SJSA1 (cell line): Measurements from ENCODE around the gene HIPK4. TPM values are rescaled to one million over a fixed set of nuclear protein-coding genes. Genes with fewer than 3 reads are reported as not detected.

Experiments used
- DNase-seq, 2 experiments: peaks; one replicate each; pipeline ENCODE4 v3.0.0-alpha.2; 2015 to 2020; ENCODE audit warnings: low spot score in 2 of 2, low read depth in 1 of 2
- H3K27ac ChIP-seq: fragments of 250-450 bp; sonication (Bioruptor Pico); 2 replicates; pipeline ENCODE4 v1.5.1; 2020; ENCODE audit warnings: mild to moderate bottlenecking, moderate library complexity
- H3K27me3 ChIP-seq: fragments of 250-450 bp; sonication (Bioruptor Pico); replicated peaks from 2 replicates; pipeline ENCODE4 v1.5.1; 2020; ENCODE audit warnings: mild to moderate bottlenecking, moderate library complexity
- H3K36me3 ChIP-seq: fragments of 250-450 bp; sonication (Bioruptor Pico); 2 replicates; pipeline ENCODE4 v1.5.1; 2020; ENCODE audit warnings: mild to moderate bottlenecking
- H3K4me1 ChIP-seq: fragments of 250-450 bp; sonication (Bioruptor Pico); replicated peaks from 2 replicates; pipeline ENCODE4 v1.6.1; 2021; ENCODE audit warnings: mild to moderate bottlenecking
- H3K4me3 ChIP-seq: fragments of 250-450 bp; sonication (Bioruptor Pico); 2 replicates; pipeline ENCODE4 v1.5.1; 2020; ENCODE audit warnings: mild to moderate bottlenecking
- H3K9me3 ChIP-seq: fragments of 250-450 bp; sonication (Bioruptor Pico); replicated peaks from 2 replicates; pipeline ENCODE4 v1.5.1; 2020; ENCODE audit warnings: mild to moderate bottlenecking
- total RNA-seq: library from RNA; depleted of rRNA; stranded (reverse); fragments of >200 nt; shearing (Covaris generic); gene quantifications from 2 replicates; pipeline ENCODE4 v1.2.3, GENCODE V29; 2014

The HIPK4 gene
- total RNA-seq, 1 experiment from 2014 or later = 0.08 TPM

DNA sequence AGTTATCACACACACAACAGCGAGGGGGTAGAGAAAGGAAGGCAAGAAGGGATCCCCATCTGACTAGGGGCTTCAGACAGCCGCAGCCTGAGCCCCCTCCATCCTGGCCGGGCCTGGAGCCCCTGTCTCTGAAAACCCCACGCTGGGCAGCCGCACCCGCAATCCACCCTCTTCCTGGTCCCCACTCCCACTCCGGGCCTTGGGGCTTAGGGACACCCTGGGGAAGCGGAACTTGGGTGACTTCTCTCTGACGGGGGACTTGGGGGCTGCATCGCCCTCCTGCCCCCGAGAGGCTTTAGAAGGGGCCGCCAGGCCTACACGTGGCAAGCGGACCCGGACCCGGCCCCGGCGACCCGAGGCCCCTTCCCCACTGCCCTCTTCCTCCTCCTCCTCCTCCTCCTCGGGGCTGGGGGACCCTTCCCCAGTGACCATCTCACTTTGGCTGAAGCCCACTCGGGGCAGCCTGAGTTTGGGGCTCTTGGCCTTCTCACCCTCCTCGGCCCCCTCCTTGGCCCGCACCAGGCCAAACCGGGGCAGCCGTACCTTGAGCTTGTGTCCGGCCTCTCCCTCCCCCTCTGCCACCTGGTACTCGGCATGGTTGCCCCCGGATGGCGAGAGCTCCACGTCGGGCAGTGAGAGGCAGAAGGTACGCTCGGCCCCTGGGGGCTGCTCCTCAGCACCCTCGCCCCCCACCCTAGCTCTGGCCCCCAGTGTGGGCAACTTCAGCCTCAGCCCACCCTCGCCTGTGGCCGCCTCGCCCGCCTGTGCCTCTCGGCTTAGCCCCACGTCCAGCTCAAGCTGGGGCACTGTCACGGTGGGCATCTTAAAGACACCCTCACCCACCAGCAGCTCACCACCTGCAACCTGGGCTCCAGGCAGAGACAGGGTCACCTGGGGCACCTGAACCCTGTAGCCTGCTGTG lies 4.2 kb upstream of the HIPK4 start:
- no peak for DNase-seq
- no peak overlapping the region for H3K4me3 ChIP-seq
- H3K36me3 ChIP-seq = no peaks in the 10 kb centered on the region
- H3K9me3 ChIP-seq = no peaks in the 10 kb centered on the region
- no peaks in the 10 kb centered on the region for H3K27me3 ChIP-seq
- H3K4me1 ChIP-seq = no peaks in the 10 kb centered on the region
- H3K27ac ChIP-seq = no peak overlapping the region

DNA sequence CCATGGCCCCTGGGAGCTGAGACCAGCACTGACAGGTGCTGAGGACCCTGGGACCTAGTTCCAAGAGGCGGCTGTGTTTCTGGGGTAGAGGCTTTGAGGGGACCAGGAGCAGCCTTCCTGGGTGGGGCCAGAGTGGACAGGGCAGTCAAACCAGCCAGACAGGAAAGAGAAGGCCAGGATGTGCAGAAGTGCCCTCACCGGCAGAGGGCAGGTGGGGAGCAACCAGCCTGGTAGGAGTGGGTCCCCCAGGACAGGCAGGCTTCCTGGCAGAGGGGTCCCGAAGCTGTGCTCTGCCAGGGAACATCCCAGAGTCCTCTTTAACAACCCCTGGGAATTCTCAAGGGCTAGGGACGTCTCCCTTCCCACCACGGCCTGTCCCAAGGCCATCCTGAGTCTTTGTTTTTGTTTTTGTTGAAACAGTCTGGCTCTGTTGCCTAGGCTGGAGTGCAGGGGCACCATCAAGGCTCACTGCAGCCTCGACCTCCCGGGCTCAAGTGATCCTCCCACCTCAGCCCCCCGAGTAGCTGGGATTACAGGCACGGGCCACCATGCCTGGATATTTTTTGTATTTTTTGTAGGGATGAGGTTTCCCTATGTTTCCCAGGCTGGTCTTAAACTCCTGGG lies 3.0 kb upstream of the HIPK4 start:
- Histone ChIP-seq H3K27me3 (no peaks in the 10 kb centered on the region), H3K27ac (no peak overlapping the region), H3K4me3 (no peak overlapping the region), H3K4me1 (no peaks in the 10 kb centered on the region), H3K9me3 (no peaks in the 10 kb centered on the region), H3K36me3 (no peaks in the 10 kb centered on the region)
- DNase-seq = no peak

DNA sequence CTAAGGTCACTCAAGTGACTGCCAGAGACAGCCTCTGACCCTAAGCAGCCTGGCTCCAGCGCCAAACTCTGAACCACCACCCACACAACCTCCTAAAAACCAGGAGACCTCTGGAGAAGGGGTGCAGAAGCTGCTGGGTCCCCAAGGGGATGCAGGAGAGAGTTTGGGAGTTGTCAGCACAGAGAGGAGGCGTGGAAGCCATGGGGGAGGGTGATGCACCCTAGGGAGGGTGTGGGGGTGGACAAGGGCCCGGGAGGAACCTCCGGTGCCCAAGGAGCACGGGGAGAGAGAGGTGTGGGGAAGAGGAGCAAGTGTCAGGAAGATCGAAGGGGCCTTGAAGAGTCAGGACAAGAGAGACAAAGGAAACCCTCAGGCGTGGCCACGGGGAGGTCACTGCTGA lies 2.1 kb upstream of the HIPK4 start:
- Histone ChIP-seq H3K9me3 (no peaks in the 10 kb centered on the region), H3K4me3 (no peak overlapping the region), H3K36me3 (no peaks in the 10 kb centered on the region), H3K27me3 (no peaks in the 10 kb centered on the region), H3K27ac (no peak overlapping the region), H3K4me1 (no peaks in the 10 kb centered on the region)
- DNase-seq = no peak

DNA sequence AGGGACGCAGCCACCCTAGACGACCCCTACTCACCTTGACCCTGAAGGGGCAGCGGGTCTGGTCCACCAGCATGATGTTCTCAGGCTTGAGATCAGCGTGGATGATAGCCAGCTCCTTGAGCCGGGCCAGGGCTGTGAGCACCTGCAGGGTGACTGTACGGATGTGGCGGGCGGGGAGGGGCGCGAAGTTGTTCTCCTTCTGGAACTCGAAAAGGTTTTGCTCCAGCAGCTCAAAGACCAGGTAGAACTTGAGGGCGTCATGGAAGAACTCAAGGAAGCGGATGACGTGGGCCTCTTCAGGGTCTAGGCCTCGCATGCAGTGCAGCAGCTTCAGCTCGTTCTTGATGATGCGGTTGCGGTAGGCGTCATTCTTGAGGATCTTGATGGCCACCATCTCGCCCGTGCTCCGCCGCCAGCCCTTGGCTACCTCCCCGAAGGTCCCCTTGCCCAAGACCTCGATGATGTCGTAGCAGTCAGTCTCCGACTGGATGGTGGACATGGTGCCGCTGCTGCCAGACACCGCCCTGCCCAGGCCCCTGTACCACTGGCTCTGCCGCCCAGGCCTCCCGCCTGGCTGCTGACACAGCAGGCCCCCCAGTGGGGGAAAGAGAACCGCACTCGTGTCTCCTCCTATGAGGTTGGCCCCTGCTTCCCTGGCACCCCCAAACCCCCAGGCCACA lies 437 bp downstream of the HIPK4 start:
- no peaks in the 10 kb centered on the region for H3K9me3 ChIP-seq
- DNase-seq = no peak
- no peaks in the 10 kb centered on the region for H3K4me1 ChIP-seq
- no peaks in the 10 kb centered on the region for H3K27me3 ChIP-seq
- H3K4me3 ChIP-seq = no peak overlapping the region
- no peak overlapping the region for H3K27ac ChIP-seq
- H3K36me3 ChIP-seq = no peaks in the 10 kb centered on the region

DNA sequence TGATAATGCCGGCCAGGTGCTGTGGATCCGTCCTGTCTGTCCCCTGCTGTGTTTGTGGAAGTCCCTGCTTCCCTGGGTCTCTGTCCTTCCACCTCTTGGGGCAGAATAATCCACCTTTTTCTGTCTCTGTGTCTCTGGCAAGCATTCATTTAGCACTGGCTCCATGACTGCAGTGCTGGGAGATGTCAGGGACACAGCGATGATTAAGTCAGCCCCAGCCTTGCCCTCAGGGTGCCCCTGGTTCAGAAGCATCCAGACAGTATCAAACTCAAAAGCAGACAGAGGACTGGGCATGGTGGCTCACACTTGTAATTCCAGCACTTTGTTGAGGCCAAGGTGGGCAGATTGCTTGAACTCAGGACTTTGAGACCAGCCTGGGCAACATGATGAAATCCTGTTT lies 1.5 kb downstream of the HIPK4 start:
- Histone ChIP-seq H3K9me3 (no peaks in the 10 kb centered on the region), H3K27ac (no peak overlapping the region)
- no peak for DNase-seq

DNA sequence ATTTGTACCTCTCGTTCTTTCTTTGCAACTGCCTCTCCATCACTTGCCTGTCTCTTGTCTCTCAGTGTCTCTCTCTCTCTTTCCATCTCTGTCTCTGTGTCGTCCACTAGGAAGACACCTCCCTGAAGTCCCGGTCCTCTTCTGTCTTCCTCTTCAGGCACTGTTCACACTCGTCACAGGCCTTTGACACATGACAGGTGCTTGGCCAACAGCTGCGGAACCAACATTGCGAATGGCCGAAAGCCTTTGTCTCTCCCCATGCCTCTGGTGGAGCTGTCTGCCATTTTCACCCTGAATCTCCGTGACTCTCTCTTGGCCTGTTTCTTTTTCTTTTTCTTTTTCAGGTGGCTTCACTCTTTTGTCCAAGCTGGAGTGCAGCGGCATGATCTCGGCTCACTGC lies 2.8 kb downstream of the HIPK4 start:
- DNase-seq = no peak

More for the DNA sequence above, 1.5 kb downstream of the HIPK4 start:
- Histone ChIP-seq H3K4me1 (no peaks in the 10 kb centered on the region), H3K4me3 (no peak overlapping the region), H3K36me3 (no peaks in the 10 kb centered on the region), H3K27me3 (no peaks in the 10 kb centered on the region)

DNA sequence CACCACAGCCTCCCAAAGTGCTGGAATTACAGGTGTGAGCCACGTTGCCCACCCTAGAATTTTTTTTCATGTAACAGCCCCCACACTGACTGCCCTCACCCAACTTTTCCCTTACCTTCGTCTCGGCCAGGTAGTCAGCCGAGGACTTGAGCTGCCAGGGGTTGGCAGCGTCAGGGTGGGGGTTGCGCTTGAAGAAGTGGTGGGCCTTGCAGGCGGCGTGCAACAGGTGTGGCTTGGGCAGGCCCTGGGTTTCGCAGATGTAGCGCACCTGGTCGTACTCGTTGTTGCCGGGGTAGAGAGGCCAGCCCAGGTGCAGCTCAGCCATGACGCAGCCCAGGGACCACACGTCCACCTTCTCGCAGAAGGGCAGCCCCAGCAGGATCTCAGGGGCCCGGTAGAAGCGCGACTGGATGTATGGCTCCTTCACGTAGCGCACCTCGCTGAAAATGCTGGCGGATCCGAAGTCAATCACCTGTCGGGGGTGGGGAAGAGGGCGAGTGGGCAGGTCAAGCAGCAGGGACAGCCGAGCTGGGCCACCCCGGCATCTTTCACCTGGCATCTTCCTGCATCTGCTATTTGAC lies 6.2 kb downstream of the HIPK4 start:
- Histone ChIP-seq H3K27me3 (no peaks in the 10 kb centered on the region), H3K4me3 (no peak overlapping the region), H3K4me1 (no peaks in the 10 kb centered on the region), H3K27ac (no peak overlapping the region), H3K36me3 (no peaks in the 10 kb centered on the region), H3K9me3 (no peaks in the 10 kb centered on the region)
- DNase-seq = no peak

More for the DNA sequence above, 2.8 kb downstream of the HIPK4 start:
- H3K9me3 ChIP-seq = no peaks in the 10 kb centered on the region
- no peaks in the 10 kb centered on the region for H3K4me1 ChIP-seq
- H3K27ac ChIP-seq = no peak overlapping the region
- no peak overlapping the region for H3K4me3 ChIP-seq
- no peaks in the 10 kb centered on the region for H3K36me3 ChIP-seq
- no peaks in the 10 kb centered on the region for H3K27me3 ChIP-seq

DNA sequence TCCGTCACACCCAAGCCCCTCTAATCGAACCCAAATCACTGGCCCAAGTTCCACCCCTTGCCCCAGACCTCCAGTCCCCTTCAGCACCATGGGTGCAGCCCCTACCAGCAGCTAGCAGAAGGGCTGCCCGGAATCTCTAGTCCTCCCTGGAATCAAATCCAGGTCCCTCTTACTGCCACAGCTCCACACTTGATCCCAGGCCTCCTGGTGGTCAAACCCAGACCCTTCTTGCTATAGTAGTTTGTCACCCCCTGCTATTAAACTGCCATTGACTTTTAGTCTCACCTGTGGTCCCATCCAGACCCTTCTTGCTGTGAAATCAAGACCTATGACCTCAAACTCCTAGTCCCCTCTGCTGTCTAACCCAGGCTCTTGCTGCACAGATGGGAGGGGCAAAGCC lies 8.7 kb downstream of the HIPK4 start:
- no peak for DNase-seq
- Histone ChIP-seq H3K4me1 (no peaks in the 10 kb centered on the region), H3K9me3 (no peaks in the 10 kb centered on the region), H3K27me3 (no peaks in the 10 kb centered on the region), H3K27ac (no peak overlapping the region), H3K4me3 (no peak overlapping the region), H3K36me3 (no peaks in the 10 kb centered on the region; the same call in 1 of the 2 replicates)

DNA sequence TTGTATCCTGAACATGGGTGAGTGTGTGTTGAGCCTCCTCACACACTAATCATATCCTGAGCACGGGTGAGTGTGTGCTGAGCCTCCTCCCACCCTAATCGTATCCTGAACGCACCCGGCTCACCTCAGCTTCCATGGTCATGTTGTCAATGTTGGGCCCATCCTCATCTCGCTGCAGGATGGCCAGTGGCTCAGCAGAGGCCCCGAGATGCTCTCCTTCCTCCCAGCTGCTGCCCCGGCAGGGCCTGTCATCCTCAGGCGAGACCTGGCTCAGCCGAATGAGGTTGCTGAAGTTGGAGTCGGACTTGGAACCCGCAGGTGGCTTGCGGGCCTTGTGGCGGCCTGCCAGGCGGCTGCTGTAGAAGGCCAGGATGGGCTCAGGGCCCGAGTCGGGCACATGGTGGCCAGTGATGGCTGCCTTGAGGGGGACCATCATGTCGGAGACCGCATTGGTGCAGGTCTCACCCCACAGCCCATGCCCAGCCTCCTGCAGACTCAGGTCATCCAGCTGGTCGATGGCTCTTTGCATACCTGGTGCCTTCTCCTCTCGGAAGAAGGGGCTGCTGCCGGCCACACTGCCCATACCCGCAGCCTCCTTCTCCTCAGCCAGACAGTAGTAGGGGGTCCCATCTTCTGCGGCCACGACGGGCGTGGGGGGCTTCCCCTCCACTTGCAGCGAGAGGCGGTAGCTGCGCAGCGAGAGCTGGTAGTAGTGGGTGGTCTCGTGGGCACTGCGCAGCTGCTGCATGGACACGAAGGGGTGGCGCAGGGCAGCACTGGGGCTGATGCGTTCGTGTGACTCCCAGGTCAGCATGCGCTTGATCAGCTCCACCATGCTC lies 9.6 kb downstream of the HIPK4 start:
- Histone ChIP-seq H3K27me3 (no peaks in the 10 kb centered on the region), H3K4me3 (no peak overlapping the region), H3K4me1 (no peaks in the 10 kb centered on the region), H3K9me3 (no peaks in the 10 kb centered on the region), H3K27ac (no peak overlapping the region), H3K36me3 (no peaks in the 10 kb centered on the region; the same call in 1 of the 2 replicates)
- DNase-seq = no peak

DNA sequence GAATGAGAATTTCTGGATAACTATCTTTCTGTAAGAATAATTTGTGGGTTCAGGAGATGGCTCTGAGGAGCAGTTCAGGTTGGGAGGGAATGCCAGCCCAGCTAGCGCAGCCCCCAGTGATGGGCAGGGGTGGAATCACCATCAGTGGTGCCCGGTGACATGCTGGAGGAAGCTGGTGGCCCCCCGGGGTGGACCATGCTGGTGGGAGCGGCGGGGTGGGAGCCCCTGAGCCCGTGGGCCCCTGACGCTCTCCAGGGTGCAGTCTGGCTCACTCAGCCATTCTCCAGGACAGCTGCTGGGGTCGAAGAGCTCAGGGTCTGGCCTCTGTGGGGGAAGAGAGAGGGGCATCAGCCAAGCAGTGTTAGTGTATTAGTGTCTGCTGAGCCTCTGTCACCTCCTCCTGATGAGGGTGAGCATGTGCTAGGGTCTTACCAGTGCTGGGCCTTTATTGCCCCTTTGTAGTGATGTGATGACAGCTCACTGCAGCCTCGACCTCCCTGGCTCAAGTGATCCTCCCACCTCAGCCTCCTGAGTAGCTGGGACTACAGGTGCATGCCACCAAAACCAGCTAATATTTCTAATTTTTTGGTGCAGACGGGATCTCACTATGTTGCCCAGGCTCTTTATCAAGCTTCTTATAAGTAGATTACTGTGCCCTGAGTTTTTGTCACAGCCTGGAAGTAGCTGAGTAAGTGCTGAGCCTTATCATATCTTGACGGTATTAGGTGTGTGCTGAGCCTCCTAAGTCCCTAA lies 10.4 kb downstream of the HIPK4 start:
- Histone ChIP-seq H3K4me1 (no peaks in the 10 kb centered on the region), H3K27ac (no peak overlapping the region), H3K4me3 (no peak overlapping the region), H3K9me3 (no peaks in the 10 kb centered on the region), H3K27me3 (no peaks in the 10 kb centered on the region), H3K36me3 (no peaks in the 10 kb centered on the region; the same call in 1 of the 2 replicates)
- no peak for DNase-seq

DNA sequence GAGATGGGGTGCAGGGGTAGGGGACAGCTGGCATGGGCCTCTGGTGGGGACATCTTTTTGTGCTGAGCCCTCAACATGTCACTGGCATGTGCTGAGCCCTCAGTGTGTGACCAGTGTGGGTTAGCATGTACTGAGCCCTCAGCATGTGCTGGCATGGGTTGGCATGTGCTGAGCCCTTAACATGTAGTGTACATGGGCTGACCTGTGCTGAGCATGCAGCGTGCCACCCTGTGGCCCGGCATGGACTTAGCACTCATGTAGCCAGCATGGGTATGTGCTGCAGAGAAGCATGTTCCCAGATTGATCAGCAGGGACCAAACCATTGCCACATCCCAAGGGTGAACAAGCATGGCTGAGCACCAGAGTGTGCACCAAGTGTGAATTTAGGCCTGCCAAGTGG lies 11.5 kb downstream of the HIPK4 start:
- Histone ChIP-seq H3K4me1 (no peaks in the 10 kb centered on the region), H3K36me3 (no peaks in the 10 kb centered on the region; the same call in 1 of the 2 replicates), H3K27me3 (no peaks in the 10 kb centered on the region), H3K4me3 (no peak overlapping the region), H3K9me3 (no peaks in the 10 kb centered on the region), H3K27ac (no peak overlapping the region)
- no peak for DNase-seq

DNA sequence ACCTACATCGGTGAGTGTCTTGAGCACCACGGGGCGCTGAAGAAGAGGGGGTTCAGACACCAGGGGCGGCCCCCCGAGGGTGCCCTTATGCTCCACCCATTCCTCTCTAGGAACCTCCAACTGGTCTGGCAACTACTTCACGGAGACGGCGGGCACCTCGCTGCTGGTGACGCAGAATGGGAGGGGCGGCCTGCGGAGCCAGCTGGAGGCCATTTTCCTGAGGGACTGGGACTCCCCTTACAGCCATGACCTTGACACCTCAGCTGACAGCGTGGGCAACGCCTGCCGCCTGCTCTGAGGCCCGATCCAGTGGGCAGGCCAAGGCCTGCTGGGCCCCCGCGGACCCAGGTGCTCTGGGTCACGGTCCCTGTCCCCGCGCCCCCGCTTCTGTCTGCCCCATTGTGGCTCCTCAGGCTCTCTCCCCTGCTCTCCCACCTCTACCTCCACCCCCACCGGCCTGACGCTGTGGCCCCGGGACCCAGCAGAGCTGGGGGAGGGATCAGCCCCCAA lies 12.1 kb downstream of the HIPK4 start:
- H3K27ac ChIP-seq = no peak overlapping the region
- no peak overlapping the region for H3K4me3 ChIP-seq
- no peaks in the 10 kb centered on the region for H3K4me1 ChIP-seq
- no peaks in the 10 kb centered on the region; the same call in 1 of the 2 replicates for H3K36me3 ChIP-seq
- no peak for DNase-seq
- no peaks in the 10 kb centered on the region for H3K9me3 ChIP-seq
- no peaks in the 10 kb centered on the region for H3K27me3 ChIP-seq
